Ramos (cell line): ENCODE measurements around the gene MAGI1.

Experiments
- in situ Hi-C: fragments of 300-500 bp; cut with MboI; formaldehyde crosslinking; loops from one replicate; pipeline ENCODE4 v1.14.3; 2022; ENCODE audit warnings: low sequenced_read_pairs; ENCODE audit not compliant: unreplicated experiment

MAGI1 gene

DNA sequence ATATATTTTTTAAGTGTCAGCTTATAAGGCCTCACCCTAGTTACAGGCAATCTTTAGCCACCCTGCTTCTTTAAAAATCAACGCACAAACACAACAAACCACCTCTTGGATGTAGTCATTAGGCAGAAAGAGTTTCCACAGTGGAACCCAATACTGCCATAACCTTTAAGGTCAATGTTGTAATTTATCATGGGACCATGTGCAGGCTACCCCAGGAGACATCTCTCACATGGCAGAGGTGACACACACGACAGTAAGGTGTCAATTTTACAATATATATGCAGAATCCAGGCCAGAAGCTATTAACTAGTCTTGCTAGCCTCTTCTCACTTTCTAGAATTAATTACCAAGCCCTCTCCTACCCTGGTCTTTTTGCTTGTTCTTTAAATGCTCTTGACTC lies 336.5 kb downstream of the MAGI1 start:
- in situ Hi-C loops = no loop called here

DNA sequence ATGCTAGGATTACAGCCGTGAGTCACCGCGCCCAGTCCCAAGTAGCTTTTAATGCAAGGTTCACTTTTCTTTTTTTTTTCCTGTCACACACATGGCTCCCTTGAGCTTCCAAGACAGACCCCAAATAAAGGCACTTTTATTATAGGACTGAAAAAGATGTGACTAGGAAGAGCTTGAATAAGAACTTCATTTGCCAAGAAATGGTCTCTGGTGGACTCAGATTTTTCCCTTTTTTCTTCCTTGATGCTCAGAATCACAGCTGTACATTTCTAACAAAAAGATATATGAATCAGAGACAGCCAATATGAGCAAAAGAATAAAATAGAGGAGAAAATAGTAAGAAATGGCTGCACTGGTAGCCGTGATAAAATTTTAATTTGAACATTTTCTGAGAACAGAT lies 337.2 kb downstream of the MAGI1 start:
- in situ Hi-C loops = no loop called here

DNA sequence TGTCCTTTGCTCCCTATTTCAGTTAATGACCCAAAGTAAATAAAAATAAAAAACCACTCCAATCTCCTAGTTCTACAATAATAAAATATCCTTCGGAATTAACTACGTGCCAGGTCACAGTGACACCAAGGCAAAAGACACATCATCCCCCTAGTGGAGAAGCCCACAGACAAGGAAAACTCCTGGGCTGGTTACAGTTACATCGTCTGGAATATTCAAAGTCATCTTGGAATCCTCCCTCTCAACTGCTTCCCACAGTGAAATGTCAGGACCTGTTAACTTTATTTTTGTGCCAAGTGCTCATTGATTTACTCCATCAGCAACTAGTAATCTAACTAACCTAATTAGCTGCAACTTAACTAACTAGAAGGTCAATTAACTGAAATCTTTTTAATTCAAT lies 349.3 kb downstream of the MAGI1 start:
- in situ Hi-C loops = no loop called here

DNA sequence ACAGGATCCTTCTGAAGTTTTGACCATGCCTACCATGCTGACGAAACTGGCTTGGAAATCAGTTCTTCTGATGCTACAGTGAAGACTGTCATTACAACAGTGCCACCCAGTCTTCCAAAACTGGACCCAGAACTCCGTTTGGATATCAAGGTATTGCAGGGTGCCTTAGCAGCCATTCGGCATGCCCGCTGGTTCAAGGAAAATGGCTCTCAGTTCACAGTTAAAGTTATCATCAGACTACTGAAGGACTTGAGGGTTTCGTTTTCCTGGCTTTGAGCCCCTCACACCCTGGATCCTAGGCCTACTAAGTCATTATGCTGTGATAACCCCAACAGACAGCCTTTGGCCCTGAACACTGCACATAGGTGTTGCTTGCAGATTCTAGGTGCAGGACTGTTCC lies 351.0 kb downstream of the MAGI1 start:
- in situ Hi-C loops = no loop called here

DNA sequence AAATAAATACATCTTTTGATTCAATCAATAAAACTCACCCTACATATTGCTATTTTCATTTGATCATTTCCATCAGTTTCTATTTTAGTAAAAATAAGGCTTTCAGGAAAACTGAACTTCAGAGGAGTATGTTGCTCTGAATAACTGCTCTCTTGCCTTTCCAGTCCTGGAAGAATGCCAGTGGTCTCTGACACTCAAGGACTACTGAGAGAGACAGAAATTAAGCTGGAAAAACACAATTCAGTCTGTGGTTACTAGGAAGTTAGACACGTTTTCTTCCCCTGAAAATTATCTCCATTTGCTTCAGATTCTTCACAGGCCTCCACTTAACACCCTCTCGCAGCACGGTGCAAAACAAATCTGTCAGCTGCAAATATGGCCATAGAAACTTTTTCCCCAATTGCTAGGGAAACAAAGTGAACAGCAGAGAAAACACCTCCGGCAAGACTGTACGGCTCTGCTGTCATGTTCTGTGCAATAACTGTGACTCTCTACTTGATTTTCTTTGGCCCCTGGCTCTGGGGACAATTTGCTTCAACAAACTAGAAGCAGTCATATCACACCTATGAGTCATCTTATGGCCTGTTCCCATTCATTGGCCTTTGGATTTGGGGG lies 353.0 kb downstream of the MAGI1 start:
- in situ Hi-C loops = no loop called here

DNA sequence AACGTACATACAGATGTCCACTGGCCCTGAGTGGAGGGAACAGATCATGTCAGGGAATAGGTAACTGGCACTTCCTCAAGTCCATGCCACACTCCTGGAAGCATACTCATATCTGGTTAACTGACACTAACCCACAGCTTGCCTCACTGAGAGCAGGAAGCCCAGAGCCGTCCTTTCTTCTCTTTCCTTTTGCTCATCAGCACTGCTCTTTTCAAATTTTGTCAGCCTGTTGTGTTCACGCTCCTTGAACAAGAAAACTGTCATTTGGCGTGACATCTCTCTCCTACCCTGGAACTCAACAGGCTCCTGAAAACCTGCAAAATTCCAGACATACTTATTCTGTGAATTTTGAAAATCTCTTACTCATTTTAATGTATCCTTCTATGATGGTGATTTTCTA lies 360.2 kb downstream of the MAGI1 start:
- in situ Hi-C loops = no loop called here

DNA sequence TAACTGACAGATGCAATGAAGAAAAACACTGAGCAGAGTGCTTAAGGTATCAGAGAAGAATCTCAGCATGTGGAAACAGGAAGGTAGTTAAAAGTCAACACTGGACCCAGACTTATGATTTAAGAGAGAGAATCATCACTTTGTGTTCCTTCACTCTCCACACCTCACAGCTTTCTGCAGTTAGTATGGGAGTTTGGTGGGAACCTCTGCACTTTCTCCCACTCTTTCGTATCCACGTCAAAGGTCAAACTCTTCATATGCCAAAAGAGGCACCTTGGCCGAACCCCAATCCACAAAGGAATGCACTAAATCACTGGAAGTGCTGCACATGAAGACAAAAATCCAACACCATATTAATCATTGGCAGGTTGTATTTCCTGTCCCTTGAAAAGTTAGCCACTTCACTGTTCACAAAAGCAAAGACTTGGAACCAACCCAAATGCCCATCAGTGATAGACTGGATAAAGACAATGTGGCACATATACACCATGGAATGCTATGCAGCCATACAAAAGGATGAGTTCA lies 361.2 kb downstream of the MAGI1 start:
- in situ Hi-C loops = no loop called here

DNA sequence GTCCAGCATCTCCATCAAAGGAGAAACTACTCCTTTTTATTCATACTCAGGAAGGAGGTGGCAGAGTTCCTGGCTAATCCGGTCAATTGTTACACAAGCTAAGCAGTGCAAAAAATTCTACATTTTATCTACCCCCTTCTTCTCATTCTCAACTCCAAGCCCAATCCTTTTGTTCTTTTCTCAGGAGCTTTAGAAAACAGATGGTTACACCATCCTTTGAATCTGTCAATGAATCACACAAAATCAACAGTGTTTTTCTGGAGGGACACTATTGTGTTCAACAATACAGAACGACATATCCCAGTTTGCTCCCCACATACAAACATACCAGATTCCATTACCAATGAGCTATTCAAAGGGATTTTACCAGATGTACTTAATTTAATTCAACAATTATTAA lies 362.1 kb downstream of the MAGI1 start:
- in situ Hi-C loops = no loop called here

DNA sequence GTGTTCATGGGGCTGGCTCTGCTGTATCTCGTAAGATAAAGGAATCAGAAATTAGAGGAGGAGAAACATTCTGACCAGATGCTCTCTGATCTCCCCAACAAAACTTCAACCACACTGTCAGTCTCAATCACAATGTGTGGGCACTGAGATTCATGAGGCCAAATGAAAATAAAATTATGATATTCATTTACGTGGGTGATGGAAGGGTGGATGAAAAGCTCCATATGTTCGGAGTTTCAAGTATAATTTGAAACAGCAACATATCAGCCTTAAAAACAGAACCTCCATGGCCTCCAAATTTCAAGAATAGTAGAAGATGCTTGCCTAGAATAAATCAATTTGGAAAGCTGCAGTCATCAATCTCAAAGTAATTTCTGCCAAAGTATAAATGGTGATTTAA lies 363.7 kb downstream of the MAGI1 start:
- in situ Hi-C loops = no loop called here

DNA sequence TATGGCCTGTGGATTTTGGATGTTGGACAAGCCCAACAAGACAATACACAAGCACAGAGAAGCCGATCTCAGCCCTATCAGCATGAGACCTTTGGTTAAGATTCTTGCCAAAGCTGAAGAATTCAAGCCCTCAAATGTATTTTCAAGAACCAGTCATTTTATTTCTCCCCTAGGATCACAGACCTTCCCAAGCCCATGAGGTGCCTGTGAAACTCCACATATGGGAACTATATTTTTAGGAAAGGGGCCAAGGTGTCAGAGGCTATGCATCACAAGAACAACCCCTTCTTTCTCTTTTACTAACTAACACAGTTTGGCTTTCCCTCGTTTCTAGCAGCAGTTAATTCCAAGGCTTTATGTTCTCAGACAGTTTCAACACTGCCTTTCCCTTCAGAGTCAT lies 364.5 kb downstream of the MAGI1 start:
- in situ Hi-C loops = loop anchor here (25.0 kb wide), 1 partner anchor 1137 kb away; no protein-coding TSS in a partner anchor

DNA sequence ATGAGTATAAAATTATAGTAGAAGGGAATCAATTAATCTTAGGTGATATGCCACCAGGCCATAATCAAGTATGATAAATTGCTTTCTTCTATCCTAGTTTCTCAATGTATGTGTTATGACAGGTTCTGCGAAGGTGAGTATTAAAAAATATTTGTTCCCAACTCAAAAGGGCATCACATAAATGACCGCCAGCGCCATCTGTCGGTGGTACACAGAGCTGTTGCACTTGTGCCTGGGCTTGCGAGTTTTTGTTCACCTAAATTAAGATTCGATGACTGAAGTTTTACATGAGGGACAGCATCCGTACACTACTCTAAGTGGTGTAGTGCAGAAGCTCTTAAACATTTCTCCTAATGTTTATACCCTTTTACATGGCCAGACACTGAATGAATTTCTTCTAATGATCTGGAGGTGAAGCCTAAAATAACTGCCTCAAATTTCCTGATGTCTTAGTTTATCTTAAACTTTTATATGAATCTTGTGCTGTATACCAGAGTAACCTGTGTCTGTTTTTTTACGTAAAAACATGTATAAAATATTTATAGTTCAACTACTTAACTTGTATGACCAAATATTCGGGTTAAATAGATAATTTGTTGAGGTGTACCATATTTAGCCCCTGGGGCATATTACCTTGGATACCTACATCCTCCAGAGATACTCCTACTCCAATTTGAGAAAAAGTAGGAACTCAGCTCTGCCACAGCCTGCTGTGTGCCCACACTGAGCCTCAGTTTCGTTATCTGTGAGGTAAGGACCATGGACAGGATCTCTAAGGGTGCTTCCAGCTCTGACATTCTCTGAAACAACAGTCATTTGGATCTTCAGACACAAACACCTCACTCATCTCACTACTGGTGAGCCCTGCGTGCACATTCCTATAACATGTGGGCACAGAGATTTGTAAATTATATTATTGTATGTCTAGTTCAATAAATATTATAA lies 365.6 kb downstream of the MAGI1 start:
- in situ Hi-C loops = loop anchor here (25.0 kb wide), 1 partner anchor 1136 kb away; no protein-coding TSS in a partner anchor

DNA sequence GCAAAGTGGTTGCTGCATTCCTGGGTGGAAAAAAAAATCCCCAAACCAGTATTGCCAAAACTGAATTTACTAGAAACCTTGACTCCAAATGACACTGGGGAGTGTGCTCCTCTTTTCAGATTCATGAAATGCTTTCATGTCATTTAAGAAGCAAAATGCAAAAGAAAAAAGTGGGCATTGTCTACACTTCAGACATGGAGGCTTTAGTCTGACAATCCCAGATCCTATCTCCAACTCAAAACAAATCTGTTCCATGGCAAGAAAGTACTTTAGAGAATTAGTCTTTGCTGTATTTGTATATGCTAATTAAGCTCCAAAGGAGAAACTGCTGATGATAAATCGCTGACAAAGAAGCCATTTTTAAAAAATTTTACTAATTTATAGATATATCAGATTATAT lies 366.7 kb downstream of the MAGI1 start:
- in situ Hi-C loops = loop anchor here (25.0 kb wide), 1 partner anchor 1135 kb away; no protein-coding TSS in a partner anchor

DNA sequence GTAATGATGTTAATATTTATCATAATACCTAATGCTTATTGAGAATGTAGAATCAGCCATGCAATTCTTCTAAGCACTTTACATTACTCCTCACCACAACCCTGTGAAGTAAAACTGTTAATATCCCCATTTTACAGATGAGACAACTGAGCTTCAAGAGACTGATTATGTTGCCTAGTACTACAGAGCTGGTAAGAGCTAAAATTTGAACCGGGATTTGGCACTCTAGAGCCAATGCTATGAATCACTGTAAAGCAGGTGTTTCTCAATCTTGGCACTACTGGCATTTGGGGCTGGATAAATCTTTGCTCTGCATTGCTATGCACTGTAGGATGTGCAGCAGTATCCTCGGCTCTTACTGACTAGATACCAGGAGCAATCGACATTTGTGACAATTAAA lies 367.7 kb downstream of the MAGI1 start:
- in situ Hi-C loops = loop anchor here (25.0 kb wide), 1 partner anchor 1134 kb away; no protein-coding TSS in a partner anchor

DNA sequence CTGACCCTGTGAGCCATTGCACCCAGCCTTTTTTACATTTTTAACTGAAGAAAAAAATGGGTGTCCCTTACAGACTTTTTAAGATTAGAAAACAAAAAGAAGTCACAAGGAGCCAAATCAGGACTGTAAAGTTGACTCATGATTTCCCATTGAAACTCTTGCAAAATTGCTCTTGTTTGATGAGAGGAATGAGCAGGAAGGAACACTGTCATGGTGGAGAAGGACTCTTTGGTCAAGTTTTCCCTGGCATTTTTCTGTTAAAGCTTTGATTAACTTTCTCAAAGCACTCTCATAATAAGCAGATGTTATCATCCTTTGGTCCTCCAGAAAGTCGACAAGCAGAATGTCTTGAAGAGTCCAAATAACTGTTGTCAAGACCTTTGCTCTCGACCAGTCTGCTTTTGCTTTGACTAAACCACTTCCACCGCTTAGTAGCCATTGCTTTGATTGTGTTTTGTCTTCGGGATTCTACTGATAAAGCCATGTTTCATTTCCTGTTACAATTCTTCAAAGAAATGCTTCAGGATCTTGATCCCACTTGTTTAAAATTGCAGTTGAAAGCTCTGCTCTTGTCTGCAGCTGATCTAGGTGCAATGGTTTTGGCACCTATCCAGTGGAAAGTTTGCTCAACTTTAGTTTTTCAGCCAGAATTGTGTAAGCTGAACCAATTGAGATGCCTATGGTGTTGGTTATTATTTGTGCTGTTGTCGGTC lies 369.4 kb downstream of the MAGI1 start:
- in situ Hi-C loops = loop anchor here (25.0 kb wide), 1 partner anchor 1132 kb away; no protein-coding TSS in a partner anchor

DNA sequence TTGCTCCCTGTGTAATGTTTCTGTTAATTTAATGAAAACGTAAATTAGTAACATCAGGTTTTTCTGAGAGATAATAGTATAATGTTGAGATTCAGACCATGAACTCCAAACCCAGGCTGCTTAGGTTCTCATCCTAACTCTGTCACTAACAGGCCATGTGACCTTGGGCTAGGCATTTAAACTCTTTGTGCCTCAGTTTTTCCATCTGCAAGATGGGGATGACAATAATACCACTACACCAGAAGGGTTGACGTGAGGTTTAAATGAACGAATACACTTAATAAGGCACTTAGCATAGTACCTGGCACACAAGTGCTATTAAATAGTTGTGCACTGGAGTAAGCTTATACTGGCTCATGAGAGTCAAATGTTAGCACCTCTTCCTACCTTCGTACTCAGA lies 370.8 kb downstream of the MAGI1 start:
- in situ Hi-C loops = loop anchor here (25.0 kb wide), 1 partner anchor 1131 kb away; no protein-coding TSS in a partner anchor

DNA sequence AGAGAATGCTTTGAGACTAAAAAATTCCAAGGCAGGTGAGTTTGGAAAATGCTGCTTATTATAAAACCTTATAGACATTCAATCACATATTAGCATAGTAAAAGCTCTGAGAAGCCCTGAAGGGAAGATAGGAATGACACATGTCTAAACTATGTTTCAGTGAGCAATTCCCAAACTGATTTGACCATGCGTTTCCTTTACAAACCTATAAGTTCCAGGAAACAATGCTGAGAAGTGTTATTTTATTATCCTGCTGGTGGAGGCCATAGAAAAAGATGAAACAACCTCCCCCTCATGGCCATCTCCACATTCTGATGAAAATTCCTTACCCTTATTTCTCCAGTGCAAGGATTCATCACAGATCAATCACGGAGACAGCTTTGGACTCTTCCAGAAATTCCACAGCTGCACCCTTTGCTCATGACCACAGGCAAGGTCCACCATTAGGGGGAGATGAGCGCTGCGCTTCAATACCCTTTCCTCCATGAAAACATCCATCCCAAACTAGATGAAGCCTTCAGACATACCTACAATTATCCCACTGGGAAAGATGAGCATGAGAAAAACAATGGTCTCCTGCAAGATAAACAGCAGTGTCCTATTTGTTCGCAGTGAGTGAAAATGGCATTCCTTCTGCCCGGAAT lies 372.1 kb downstream of the MAGI1 start:
- in situ Hi-C loops = loop anchor here (25.0 kb wide), 1 partner anchor 1129 kb away; no protein-coding TSS in a partner anchor

DNA sequence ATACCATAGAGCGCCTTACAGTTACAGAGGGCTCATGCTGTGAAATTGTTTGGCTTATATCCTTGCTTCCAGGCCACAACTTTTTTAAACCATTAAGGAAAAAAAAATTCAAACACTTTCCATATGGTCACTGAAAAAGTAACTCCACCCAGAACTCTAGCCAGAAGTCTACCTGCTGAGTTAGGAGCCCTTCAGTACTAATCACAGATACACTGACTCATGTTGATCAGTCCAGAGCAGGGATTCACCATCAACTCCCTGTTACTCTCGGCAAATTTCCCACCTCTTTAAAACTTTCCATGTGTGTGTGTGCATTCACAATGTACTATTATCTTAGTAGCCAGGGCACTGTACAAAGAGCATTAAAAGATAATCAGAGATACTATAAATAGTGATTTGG lies 372.8 kb downstream of the MAGI1 start:
- in situ Hi-C loops = loop anchor here (25.0 kb wide), 1 partner anchor 1129 kb away; no protein-coding TSS in a partner anchor

DNA sequence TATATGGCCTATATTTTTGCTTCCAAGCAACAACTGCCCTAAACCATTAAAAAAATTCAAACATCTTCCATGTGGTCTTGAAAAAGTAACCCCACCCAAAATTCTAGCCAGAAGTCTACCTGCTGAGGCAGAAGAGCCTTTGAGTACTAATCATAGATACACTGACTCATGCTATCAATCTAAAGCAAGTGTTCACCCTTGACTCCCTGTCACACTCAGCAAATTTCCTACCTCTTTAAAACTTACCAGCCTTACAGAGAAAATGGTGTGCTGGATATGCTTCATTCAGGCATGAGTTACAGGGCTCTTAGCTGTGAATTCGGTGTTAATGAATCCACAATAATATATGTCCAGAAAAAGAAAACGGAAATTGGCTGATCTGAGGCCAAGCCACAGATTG lies 373.8 kb downstream of the MAGI1 start:
- in situ Hi-C loops = loop anchor here (25.0 kb wide), 1 partner anchor 1128 kb away; no protein-coding TSS in a partner anchor

DNA sequence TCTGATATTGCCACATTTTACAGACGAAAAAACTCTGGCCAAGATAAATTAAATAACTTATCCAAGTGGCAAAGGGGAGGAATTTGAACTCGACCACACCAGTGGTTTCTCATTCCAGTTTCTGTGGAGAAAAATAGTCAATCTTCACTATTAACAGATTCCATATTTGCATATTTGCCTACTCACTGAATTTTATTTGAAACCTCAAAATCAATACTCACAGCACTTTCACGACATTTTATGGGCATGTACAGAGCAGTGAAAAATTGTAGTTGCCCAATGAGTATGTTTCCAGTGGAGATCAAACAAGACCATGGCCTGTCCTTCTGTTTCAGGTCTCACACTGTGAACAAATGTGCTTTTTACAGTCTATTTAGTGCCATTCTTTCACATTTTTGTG lies 374.3 kb downstream of the MAGI1 start:
- in situ Hi-C loops = loop anchor here (25.0 kb wide), 1 partner anchor 1127 kb away; no protein-coding TSS in a partner anchor

DNA sequence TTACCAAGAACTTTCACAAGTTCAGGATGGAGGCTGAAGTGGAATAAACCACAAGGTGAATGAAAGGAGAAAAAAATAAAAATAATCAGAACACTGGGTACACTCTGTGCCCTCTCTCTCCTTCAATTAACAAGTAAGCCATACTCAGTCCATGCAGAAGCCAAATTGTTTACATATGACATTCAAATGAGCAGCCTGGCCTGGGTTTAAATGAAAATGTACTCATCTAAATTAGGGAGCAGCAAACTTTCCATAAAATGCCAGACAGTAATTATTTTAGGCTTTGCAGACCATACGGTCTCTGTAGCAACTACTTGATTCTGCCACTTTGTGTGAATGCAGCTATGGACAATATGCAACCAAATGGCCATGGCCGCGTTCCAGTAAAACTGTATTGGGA lies 376.6 kb downstream of the MAGI1 start:
- in situ Hi-C loops = loop anchor here (25.0 kb wide), 1 partner anchor 1125 kb away; no protein-coding TSS in a partner anchor
